Central memory CD4-positive, alpha-beta T cell (primary cell): ENCODE results near the gene AOPEP.

ENCODE experiments used
- DNase-seq: peaks from one replicate; pipeline ENCODE4 v3.0.0; 2022

Gene AOPEP

DNA sequence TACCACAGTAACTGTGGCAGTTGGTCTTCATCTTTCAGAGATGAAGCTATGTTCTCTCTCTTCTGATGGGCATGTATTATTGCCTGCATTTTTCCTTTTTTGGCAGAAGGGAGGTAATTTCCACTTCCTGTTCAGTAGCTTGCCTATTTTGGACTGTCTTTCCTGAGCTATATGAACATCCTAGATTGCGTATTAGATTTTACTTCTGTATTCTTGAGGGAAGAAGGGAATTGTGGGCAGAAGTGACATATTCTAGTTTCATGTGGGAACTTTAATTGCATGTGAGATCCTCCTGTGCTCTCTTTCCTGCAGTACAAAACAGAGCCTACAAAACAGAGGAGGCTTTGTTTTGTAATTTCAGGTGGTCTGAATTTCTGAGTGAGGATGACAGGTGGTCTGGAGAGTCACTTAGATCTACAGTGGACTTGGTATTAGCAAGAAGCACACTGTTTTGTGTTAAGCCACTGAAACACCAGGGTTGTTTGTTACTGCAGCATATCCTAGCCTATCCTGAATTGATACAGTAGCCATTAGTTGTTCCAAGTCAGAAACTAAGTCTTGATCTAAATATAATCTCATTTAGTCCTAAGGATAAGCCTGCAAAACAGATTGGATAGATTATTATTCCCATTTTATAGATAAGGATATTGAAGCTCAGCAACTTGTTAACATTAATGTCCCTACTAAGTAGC lies 68.1 kb downstream of the AOPEP start:
- DNase-seq: no peak

DNA sequence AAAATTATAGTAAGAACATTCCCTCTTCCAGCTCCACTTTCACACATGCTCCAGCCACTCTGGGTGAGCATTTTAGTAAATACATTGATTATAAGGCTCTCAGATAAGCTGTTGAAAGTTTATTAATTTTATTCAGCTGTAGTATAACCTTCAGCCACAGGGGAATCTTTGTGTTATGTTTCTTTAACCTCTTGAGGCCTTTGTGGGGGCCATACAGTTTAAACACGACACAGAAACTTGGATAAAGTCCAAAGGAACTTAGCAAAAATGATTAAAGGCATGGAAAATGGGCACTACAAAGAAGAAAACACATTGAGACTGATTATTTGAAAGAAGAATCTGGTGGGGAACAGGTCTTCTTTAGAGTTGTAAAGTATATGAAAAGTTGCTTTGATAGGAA lies 70.2 kb downstream of the AOPEP start:
- DNase-seq: no peak

DNA sequence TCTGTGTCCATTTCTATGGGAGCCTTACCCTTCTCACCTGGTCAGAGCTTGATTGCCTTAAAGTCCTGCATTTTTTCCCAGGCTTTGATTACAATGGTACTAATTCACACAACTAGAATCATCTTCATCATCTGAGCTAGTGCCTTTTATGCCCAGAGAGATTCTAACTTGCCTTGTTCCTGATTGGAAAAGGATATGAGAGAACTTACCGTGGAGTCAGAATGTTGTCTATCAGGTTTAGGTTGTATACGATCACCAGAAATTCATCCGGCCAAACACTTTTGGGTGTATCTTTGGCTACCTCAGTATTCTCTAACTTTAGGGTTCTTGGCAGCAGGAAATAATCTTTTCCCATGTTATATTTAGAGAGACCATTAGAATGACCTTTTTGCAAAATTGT lies 71.7 kb downstream of the AOPEP start:
- no peak for DNase-seq

GRCh38 chr9:94798708-94799107 lies 72.2 kb downstream of the AOPEP start:
- DNase-seq: no peak

- no peak for DNase-seq
Observed at GRCh38 chr9:94799578-94800264, 73.2 kb downstream of the AOPEP start.

GRCh38 chr9:94800424-94801117 lies 74.1 kb downstream of the AOPEP start:
- DNase-seq: no peak

DNA sequence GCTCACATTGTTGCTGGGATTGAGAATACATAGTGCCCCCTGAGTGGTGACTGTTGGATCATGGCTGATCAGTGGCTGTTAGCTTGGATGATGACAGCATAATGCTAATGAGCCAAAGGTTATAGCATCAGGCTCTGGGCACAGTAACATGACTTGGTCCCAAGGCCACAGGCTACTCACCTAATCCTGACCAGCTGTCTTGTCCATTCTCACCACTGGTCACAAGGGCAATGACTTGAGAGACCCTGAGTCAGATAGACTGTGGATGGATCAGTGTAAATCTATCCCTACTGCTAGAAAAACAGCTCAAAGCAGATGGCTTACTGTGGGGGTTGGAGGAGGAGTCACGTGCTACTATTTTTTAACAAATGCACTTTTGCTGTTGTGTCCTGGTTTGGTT lies 74.7 kb downstream of the AOPEP start:
- no peak for DNase-seq

- no peak for DNase-seq
Observed at GRCh38 chr9:94801681-94802080, 75.2 kb downstream of the AOPEP start.

DNA sequence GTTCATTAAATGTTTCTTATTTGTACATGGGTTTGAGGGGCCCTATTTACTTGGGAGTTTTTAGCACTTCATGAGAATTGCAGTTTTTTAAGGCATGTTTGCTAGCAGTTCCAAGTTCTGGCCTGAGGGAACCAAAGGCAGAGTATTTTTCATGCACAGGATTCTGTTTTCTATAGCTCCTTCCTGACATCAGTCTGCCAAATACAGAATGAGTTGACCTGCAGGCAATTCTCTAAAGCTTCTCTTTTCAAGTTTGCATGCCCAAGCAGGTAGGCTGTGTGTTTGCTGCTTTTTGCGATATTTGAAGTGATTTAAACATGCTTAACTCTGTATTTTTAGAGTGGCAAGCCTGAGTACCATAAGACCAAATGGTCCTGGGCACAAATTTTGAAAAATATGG lies 75.8 kb downstream of the AOPEP start:
- no peak for DNase-seq

- no peak for DNase-seq
Observed at GRCh38 chr9:94802793-94803192, 76.3 kb downstream of the AOPEP start.

DNA sequence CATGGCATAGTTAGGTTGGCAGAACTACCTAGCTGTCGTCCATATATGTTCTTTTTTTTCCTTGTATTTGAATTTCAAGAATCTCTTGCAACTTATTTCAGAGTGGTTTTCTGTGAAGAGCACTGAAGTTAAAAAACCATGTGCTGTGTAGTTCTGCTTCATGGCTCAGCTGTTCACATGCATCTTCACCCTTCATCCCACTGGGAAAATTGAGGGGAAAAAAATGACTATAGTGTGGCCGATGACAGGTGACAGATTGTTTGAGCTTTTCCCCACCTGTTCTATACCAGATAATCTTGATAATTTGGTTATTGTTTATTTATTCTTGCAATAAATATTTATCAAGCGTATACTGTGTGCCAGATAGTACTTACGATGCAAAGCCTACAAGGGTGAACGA lies 77.8 kb downstream of the AOPEP start:
- no peak for DNase-seq

GRCh38 chr9:94805051-94805489 lies 78.6 kb downstream of the AOPEP start:
- no peak for DNase-seq

- DNase-seq: no peak
Observed at GRCh38 chr9:94805585-94805984, 79.1 kb downstream of the AOPEP start.

DNA sequence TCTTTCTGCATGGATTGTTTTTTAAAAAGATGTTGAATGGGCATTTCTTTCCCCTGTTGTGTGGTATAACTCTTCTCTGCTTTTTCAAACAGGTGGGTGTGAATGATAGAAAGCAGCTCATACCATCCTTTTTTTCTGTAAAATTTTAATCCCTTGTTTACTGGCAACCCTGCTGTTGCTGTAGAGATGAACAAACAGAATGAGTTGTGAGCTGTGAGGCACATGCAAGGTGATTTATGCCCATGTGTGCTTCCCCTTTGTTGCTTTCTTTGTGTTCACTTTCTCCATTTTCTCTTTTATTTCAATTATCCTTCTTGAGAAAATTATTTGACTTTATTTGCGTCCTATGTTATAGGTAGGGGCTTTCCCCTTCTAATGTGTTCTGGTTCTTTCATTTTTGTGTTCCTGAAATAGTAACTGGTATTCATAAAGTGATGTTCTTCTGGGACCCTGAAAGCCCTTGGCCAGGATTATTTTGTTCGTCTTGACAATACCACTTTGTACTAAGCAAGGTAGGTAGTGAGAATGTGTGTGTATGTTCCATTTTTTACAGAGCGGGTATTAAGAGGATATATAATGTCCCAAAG lies 79.9 kb downstream of the AOPEP start:
- no peak for DNase-seq

DNA sequence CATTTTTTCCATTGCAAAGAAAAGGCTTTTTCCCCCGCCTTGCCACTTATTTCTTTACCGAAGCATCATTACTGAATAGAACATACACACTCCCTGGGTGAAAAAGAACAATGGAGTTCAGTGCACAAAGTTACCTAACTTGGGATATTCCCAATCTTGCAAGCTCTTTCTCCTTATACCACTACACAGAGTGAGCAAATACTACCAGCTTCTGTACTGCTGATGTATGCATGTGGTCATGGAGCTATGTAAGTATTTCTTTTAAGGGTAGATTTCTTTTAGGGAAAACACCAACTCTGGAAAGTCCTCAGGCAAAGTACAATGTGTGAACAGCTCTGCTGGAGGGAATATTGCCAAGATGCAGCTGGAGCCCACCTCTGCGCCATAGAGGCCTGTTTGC lies 81.1 kb downstream of the AOPEP start:
- DNase-seq: no peak

DNA sequence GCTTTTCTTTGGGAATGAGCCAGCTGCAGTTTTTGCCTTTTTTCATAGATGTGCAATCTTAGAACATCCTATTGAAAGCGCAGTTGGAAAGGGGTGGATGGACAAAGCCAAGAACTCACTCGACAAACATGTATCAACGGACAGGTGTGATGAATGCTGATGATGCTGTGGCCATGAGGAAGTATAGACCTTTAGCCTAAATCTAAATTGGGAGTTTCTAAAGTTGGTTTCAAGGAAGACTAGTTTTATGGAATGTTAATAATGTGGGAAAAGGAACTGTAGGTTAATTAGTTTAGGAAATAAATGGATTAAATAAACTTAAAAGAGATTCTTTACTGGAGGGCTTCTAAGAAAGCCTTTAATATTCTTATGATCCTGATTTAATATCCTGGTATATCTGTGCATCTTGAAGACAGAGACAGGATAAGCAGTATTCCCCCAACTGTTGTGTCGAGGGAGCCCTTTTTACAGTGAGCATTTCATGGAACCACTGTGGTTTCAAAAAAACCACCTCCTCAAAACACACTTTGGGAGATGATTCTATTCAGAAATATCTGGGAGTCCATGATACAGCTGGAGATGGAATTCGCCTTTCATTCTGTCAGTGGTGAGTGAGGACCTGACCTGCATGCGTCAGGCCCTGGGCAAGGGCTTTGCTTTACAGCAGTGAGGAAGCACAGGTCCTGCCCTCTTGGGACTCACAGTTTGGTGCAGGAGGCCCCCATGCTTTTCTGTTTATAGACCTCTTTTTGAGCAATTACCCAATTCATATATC lies 82.6 kb downstream of the AOPEP start:
- no peak for DNase-seq

DNA sequence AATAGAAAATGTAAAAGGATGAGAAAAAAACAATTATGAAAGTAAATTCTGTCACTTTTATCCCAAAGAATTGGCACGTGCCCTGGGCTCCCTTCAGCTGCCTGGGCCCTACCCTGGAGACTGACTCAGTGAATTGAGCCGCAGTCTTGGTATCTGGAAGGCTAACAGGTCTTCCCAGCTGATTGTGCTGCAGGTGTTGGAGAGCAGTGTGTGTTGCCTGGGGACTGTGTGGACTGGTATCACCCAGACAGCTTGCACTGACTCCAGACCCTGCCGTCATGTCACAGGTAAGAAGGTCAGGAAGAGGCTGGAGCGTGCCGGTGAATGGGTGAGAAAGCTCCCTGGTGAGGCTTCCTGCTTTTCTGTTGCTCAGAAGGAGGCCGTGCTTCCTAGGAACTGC lies 83.3 kb downstream of the AOPEP start:
- DNase-seq: no peak

GRCh38 chr9:94811074-94811473 lies 84.6 kb downstream of the AOPEP start:
- no peak for DNase-seq

DNA sequence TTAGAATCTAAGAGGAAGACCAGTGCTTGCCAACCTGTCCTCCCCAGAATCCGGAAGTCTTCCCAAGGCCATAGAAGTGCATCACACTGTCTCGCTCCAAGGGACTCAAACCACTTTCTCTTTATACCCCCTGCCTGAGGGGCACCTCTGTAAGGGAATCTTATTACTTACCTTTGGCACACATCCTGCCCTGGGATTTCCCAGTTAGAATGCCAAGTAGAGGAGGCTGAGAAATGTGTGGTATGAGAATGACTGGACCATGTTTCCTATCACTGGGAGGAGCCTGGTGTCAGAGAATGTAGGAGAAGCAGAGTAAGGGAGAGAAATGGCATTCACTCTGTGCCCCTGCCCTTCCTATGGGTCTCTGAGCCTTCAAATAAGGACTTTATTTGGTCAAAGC lies 85.8 kb downstream of the AOPEP start:
- no peak for DNase-seq

DNA sequence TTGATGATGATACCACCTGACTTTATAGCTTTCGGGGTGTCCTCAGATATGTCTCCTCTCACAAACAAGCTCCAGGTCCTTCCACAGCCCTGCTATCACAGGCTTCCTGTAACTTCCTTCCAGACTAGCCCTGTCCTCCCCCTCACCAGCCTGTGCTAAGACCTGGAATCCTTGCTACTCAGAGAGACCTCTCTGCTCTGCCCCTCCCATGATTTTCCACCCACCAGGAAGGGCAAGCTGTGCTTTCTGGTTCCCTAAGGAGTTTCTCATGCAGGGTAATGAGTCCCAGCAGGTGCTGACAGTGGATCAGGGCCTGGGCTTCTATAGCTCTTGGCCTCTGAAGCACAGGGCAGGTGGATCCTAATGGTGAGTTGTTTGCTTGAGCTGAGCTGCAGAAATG lies 86.9 kb downstream of the AOPEP start:
- no peak for DNase-seq

DNA sequence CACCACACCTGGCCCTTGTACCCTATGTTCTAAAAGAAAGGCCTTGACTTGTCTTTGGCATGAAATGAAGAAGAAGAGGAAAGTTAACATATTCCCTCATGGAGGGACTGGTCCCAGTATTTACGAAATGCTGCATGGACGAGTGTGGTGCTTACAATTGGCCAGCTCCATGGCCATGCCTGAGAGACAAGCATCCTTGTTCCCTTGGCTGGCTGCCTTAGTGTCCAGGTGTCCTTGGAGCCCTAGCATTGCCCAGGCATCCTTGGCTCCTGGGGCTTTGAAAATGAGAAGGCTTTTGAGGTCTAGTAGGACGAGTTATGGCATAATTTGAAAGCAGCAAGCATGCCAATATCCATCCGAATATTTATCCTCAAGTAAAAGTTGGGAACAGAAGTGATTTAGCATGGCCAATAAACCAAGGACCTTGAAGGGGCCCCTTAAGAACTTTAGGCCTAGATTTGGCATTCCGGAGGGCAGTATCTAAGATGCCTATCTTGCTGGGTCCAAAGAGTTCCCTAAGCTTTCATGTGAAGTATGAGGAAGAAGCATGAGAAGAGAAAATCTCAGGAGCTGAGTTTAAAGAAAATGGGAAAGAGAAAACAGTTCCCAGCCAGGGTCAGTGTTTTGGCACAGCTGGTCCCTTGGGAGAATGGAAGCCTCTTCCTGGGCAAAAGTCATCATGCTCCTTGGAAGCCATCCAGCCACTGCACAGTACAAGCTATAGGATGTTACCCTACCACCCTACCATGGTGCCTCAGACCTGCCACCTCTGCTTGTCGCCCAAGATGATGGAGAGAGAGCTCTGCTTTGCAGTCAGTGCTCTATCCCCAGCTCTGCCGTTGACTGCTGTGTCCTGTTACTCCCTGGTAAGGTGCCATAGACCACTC lies 91.0 kb downstream of the AOPEP start:
- DNase-seq: no peak

DNA sequence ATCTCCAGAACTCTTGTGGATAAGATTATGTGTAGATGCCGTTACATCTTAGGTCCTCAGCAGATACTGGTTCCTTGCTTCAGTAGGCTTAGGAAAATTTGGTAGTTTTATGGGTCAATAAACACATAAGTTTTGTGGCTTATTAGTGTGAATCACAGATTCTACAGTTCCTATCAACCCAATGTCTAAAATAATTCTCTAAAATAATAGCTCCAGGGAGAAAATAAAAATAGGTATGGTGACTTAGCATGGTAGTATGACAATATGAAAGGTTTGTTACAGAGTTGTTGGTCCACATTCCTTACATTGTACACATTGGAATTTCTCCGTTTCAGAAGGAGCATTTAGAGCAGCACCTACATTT lies 91.7 kb downstream of the AOPEP start:
- DNase-seq: no peak
